Neural cell (in vitro differentiated cells): ENCODE data around the gene NCKIPSD. TPM values are rescaled to one million over a fixed set of nuclear protein-coding genes. Genes with fewer than 3 reads are reported as not detected.

Experiments
- H2AFZ ChIP-seq: fragments of 200-600, 300-800 bp; sonication (generic), shearing (Covaris generic); 2 replicates; pipeline ENCODE4 v1.6.0; 2014; ENCODE audit warnings: low read depth, mild to moderate bottlenecking, antibody characterized with exemption, low read length, moderate library complexity
- H3F3A ChIP-seq: fragments of 200-600 bp; shearing (Covaris generic); 2 replicates; pipeline ENCODE4 v1.6.1; 2016; ENCODE audit warnings: mild to moderate bottlenecking, moderate library complexity, mixed read lengths, antibody characterized with exemption, low read length; ENCODE audit not compliant: insufficient read depth, poor library complexity, severe bottlenecking
- H3K27ac ChIP-seq: fragments of 200-600, 300-800 bp; sonication (generic), shearing (Covaris generic); 2 replicates; pipeline ENCODE4 v1.5.1; 2014; ENCODE audit warnings: mild to moderate bottlenecking, low read length, moderate library complexity
- H3K27me3 ChIP-seq: fragments of 300-800, 200-600 bp; sonication (generic), shearing (Covaris generic); 2 replicates; pipeline ENCODE4 v1.6.0; 2014; ENCODE audit warnings: mild to moderate bottlenecking, low read depth, low read length, moderate library complexity; ENCODE audit not compliant: insufficient read depth
- H3K36me3 ChIP-seq: fragments of 300-800, 200-600 bp; sonication (generic), shearing (Covaris generic); 2 replicates; pipeline ENCODE4 v1.5.1; 2014; ENCODE audit warnings: mild to moderate bottlenecking, antibody characterized with exemption, low read length, moderate library complexity; ENCODE audit not compliant: insufficient read depth
- H3K4me2 ChIP-seq: fragments of 300-800, 200-600 bp; sonication (generic), shearing (Covaris generic); 2 replicates; pipeline ENCODE4 v1.6.0; 2014; ENCODE audit warnings: mild to moderate bottlenecking, low read length
- H3K4me3 ChIP-seq: fragments of 300-800, 200-600 bp; sonication (generic), shearing (Covaris generic); 2 replicates; pipeline ENCODE4 v1.5.1; 2014; ENCODE audit warnings: mild to moderate bottlenecking, low read length, moderate library complexity
- H3K79me2 ChIP-seq: fragments of 200-600 bp; shearing (Covaris generic); replicated peaks from 2 replicates; pipeline ENCODE4 v1.6.0; 2014; ENCODE audit warnings: mild to moderate bottlenecking, low read length, moderate library complexity; ENCODE audit not compliant: insufficient read depth
- H3K9ac ChIP-seq: fragments of 300-800, 200-600 bp; sonication (generic), shearing (Covaris generic); 2 replicates; pipeline ENCODE4 v1.6.1; 2016; ENCODE audit warnings: mild to moderate bottlenecking, low read length, mixed read lengths
- H3K9me2 ChIP-seq: fragments of 200-600 bp; shearing (Covaris generic); 2 replicates; pipeline ENCODE4 v1.6.1; 2016; ENCODE audit warnings: mild to moderate bottlenecking, low read length, mixed read lengths; ENCODE audit not compliant: insufficient read depth
- H3K9me3 ChIP-seq: fragments of 200-600, 300-800 bp; sonication (generic), shearing (Covaris generic); 2 replicates; pipeline ENCODE4 v1.6.1; 2016; ENCODE audit warnings: mild to moderate bottlenecking, mixed run types, low read length, moderate library complexity, mixed read lengths
- H4K20me1 ChIP-seq: fragments of 200-600 bp; shearing (Covaris generic); 2 replicates; pipeline ENCODE4 v1.6.1; 2016; ENCODE audit warnings: mild to moderate bottlenecking, mixed run types; ENCODE audit not compliant: insufficient read depth
- CTCF ChIP-seq: fragments of 450-650 bp; IDR thresholded peaks from 2 replicates; pipeline ENCODE4 v1.5.1; 2014; ENCODE audit warnings: antibody characterized with exemption, mild to moderate bottlenecking, moderate library complexity; ENCODE audit not compliant: poor library complexity, severe bottlenecking
- EP300 ChIP-seq: fragments of 450-650 bp; conservative IDR thresholded peaks from 2 replicates; pipeline ENCODE4 v1.6.1; 2014; ENCODE audit warnings: antibody characterized with exemption, mild to moderate bottlenecking, moderate library complexity; ENCODE audit not compliant: poor library complexity, severe bottlenecking
- EZH2 ChIP-seq: fragments of 200-600, 300-800 bp; shearing (Covaris generic), sonication (generic); IDR thresholded peaks from 2 replicates; pipeline ENCODE4 v1.6.1; 2014; ENCODE audit warnings: antibody characterized with exemption, low read length, borderline replicate concordance, mild to moderate bottlenecking; ENCODE audit not compliant: insufficient read depth, poor library complexity, severe bottlenecking
- MXI1 ChIP-seq: fragments of 450-650 bp; conservative IDR thresholded peaks from 2 replicates; pipeline ENCODE4 v1.6.1; 2014; ENCODE audit warnings: antibody characterized with exemption, mild to moderate bottlenecking; ENCODE audit not compliant: poor library complexity, severe bottlenecking
- POLR2AphosphoS5 ChIP-seq: IDR thresholded peaks from 2 replicates; pipeline ENCODE4 v1.6.1; 2012
- RAD21 ChIP-seq: fragments of 450-650 bp; conservative IDR thresholded peaks from 2 replicates; pipeline ENCODE4 v1.6.1; 2014; ENCODE audit warnings: antibody characterized with exemption, mild to moderate bottlenecking, moderate library complexity
- REST ChIP-seq: IDR thresholded peaks from 2 replicates; pipeline ENCODE4 v1.6.1; 2012; ENCODE audit warnings: borderline replicate concordance
- SMC3 ChIP-seq: fragments of 450-650 bp; conservative IDR thresholded peaks from 2 replicates; pipeline ENCODE4 v1.6.1; 2014; ENCODE audit warnings: antibody characterized with exemption, mild to moderate bottlenecking, moderate library complexity; ENCODE audit not compliant: poor library complexity
- TAF1 ChIP-seq: IDR thresholded peaks from 2 replicates; pipeline ENCODE4 v1.6.1; 2012; ENCODE audit warnings: low read depth
- polyA plus RNA-seq: library from polyadenylated mRNA; depleted of rRNA; stranded (reverse); fragments of >200 nt; gene quantifications from 2 replicates; pipeline ENCODE4 v1.2.3, GENCODE V29; 2014

NCKIPSD gene
- polyA plus RNA-seq, 1 donor from 2014 or later = 19.0 TPM

GRCh38 chr3:48661501-48662144, 24.1 kb downstream of the NCKIPSD start:
- Histone ChIP-seq H4K20me1 (no peaks in the 10 kb centered on the region), H3K4me2 (peak overlapping the region; percentile 70), H3K27me3 (no peaks in the 10 kb centered on the region), H3K4me3 (peak overlapping the region; percentile 73), H3F3A (no peaks in the 10 kb centered on the region), H3K9me3 (peaks cover 34% of the 10 kb centered on the region), H3K36me3 (peaks cover 45% of the 10 kb centered on the region), H2AFZ (no peak overlapping the region), H3K27ac (peak overlapping the region; percentile 95), H3K9me2 (no peaks in the 10 kb centered on the region), H3K79me2 (peaks cover 34% of the 10 kb centered on the region), H3K9ac (peak overlapping the region; percentile 92)
- peak; percentile 39 for TF ChIP-seq TAF1
- peak; percentile 98 for TF ChIP-seq REST
- no peak for TF ChIP-seq POLR2AphosphoS5

GRCh38 chr3:48660800-48661400, 24.8 kb downstream of the NCKIPSD start:
- no peaks in the 10 kb centered on the region for H4K20me1 ChIP-seq
- H3K9ac ChIP-seq = no peak overlapping the region
- no peak overlapping the region for H3K27ac ChIP-seq
- no peaks in the 10 kb centered on the region for H3F3A ChIP-seq
- H3K4me2 ChIP-seq = no peak overlapping the region
- H3K36me3 ChIP-seq = peaks cover 49% of the 10 kb centered on the region
- no peak overlapping the region for H2AFZ ChIP-seq
- no peak for TF ChIP-seq MXI1
- TF ChIP-seq RAD21 = no peak
- no peak for TF ChIP-seq CTCF
- TF ChIP-seq TAF1 = no peak
- TF ChIP-seq EP300 = no peak
- TF ChIP-seq SMC3 = no peak
- no peak for TF ChIP-seq REST
- no peak for TF ChIP-seq EZH2
- TF ChIP-seq POLR2AphosphoS5 = no peak
- H3K9me2 ChIP-seq = no peaks in the 10 kb centered on the region
- peaks cover 37% of the 10 kb centered on the region for H3K9me3 ChIP-seq
- H3K79me2 ChIP-seq = peaks cover 36% of the 10 kb centered on the region
- peak overlapping the region; percentile 73 for H3K4me3 ChIP-seq
- H3K27me3 ChIP-seq = no peaks in the 10 kb centered on the region
